Measurements from ENCODE around the gene SSC5D. TPM values are rescaled to one million over a fixed set of nuclear protein-coding genes. Genes with fewer than 3 reads are reported as not detected.

The SSC5D gene
- total RNA-seq, 1 donor from 2014 or later, result 13.5 TPM

DNA sequence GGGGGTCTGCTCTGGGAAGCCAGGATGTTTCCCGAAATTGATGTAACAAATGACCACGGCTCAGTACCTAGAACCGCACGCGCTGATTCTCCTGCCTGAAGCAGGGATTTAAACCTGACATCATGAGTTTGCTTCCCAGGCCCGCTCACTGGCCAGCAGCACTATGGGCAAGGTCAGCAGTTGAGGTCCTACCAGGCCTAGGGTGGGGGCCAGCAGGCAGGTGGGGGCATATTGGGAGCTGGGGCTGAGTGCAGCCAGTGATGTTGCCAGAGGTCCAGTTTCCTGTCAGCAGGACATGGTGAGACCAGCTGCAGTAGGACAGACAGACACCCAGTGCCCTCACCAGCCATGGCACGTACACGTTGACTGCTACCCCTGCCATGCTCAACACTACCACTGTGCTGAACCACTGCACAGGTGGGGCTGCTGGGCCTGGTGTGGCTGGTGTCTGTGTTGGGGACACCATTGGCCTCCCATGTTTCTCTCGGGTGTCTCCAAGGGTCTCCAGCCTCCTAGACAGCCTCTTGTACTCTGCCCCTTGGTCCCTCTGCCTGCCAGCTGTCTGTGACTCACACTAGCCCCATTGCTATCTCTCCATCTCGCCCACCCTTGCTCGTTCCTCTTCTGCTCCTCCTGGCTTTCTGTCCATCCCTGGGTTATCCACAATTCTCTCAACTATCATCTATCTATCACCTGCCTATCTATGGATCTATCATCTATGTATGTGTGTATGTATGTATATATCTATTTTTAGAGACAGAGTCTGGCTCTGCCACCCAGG is 22.6 kb upstream of the SSC5D start:
- no peaks in the 10 kb centered on the region for H3K36me3 ChIP-seq
- no peaks in the 10 kb centered on the region for H3K27me3 ChIP-seq
- no peak for DNase-seq (ENCODE audit: extremely low spot score in 2 of 2)
- TF ChIP-seq POLR2A (IDR thresholded peaks at IDR 0.05) (no peak), POLR2AphosphoS5 (IDR thresholded peaks at IDR 0.05; ENCODE audit: insufficient read depth in 1 of 2, low read depth in 1 of 2) (no peak), CTCF (IDR thresholded peaks at IDR 0.05) (no peak)
- intact Hi-C loops (cut with DNase I), result loop anchor here (5.0 kb wide), 1 partner anchor 37 kb away; no protein-coding TSS in a partner anchor
- H3K4me1 ChIP-seq, result peaks cover 23% of the 10 kb centered on the region
- H3K27ac ChIP-seq, result no peak overlapping the region
- H3K9me3 ChIP-seq, result no peaks in the 10 kb centered on the region
- H3K4me3 ChIP-seq, result no peak overlapping the region

GRCh38 chr19:55466241-55466614 is 22.0 kb upstream of the SSC5D start:
- Histone ChIP-seq H3K4me1 (peaks cover 17% of the 10 kb centered on the region), H3K27me3 (no peaks in the 10 kb centered on the region), H3K27ac (no peak overlapping the region), H3K9me3 (no peaks in the 10 kb centered on the region), H3K4me3 (no peak overlapping the region), H3K36me3 (no peaks in the 10 kb centered on the region)
- DNase-seq (ENCODE audit: extremely low spot score in 2 of 2), result no peak
- TF ChIP-seq POLR2A (IDR thresholded peaks at IDR 0.05), result no peak
- no peak for TF ChIP-seq POLR2AphosphoS5 (IDR thresholded peaks at IDR 0.05; ENCODE audit: insufficient read depth in 1 of 2, low read depth in 1 of 2)
- no peak for TF ChIP-seq CTCF (IDR thresholded peaks at IDR 0.05)
- intact Hi-C loops (cut with DNase I), result loop anchor here (5.0 kb wide), 1 partner anchor 36 kb away; no protein-coding TSS in a partner anchor

- Histone ChIP-seq H3K4me1 (peaks cover 12% of the 10 kb centered on the region), H3K9me3 (no peaks in the 10 kb centered on the region), H3K27ac (no peak overlapping the region), H3K27me3 (no peaks in the 10 kb centered on the region), H3K36me3 (no peaks in the 10 kb centered on the region), H3K4me3 (no peak overlapping the region)
- intact Hi-C loops (cut with DNase I), result loop anchor here (5.0 kb wide), 1 partner anchor 35 kb away; no protein-coding TSS in a partner anchor
- DNase-seq (ENCODE audit: extremely low spot score in 2 of 2), result no peak
- peak; percentile 80 to 98 (median 95) for TF ChIP-seq CTCF (IDR thresholded peaks at IDR 0.05)
- TF ChIP-seq POLR2AphosphoS5 (IDR thresholded peaks at IDR 0.05; ENCODE audit: insufficient read depth in 1 of 2, low read depth in 1 of 2), result peak in 1 of 2 donors; percentile 42
- TF ChIP-seq POLR2A (IDR thresholded peaks at IDR 0.05), result no peak
Measured at GRCh38 chr19:55467236-55468053, 20.8 kb upstream of the SSC5D start.

GRCh38 chr19:55468054-55468393 is 20.2 kb upstream of the SSC5D start:
- Histone ChIP-seq H3K9me3 (no peaks in the 10 kb centered on the region), H3K27me3 (no peaks in the 10 kb centered on the region), H3K4me1 (peaks cover 14% of the 10 kb centered on the region), H3K27ac (no peak overlapping the region), H3K4me3 (no peak overlapping the region), H3K36me3 (no peaks in the 10 kb centered on the region)
- intact Hi-C loops (cut with DNase I), result loop anchor here (5.0 kb wide), 1 partner anchor 34 kb away; no protein-coding TSS in a partner anchor
- DNase-seq (ENCODE audit: extremely low spot score in 2 of 2), result no peak
- TF ChIP-seq POLR2AphosphoS5 (IDR thresholded peaks at IDR 0.05; ENCODE audit: insufficient read depth in 1 of 2, low read depth in 1 of 2) (no peak), POLR2A (IDR thresholded peaks at IDR 0.05) (no peak), CTCF (IDR thresholded peaks at IDR 0.05) (peak in 1 of 3 experiments; percentile 8)

Measured in vagina (tissue), 2 donors.